Colonic mucosa (tissue), 4 donors: ENCODE results near the gene ZNF776. TPM values are rescaled to one million over a fixed set of nuclear protein-coding genes. Genes with fewer than 3 reads are reported as not detected.
A peak's percentile ranks its signal among the peaks of the same experiment; 100 is the strongest.

Source experiments
- DNase-seq: peaks from one replicate; pipeline ENCODE4 v3.0.0-alpha.2; 2020
- H3K27ac ChIP-seq: fragments of 200-600 bp; one replicate; pipeline ENCODE4 v1.8.0; 2021
- H3K27me3 ChIP-seq: fragments of 200-600 bp; one replicate; pipeline ENCODE4 v1.8.0; 2021
- H3K36me3 ChIP-seq: fragments of 200-600 bp; one replicate; pipeline ENCODE4 v1.8.0; 2021
- H3K4me1 ChIP-seq: fragments of 200-600 bp; one replicate; pipeline ENCODE4 v1.8.0; 2021; ENCODE audit warnings: mild to moderate bottlenecking
- H3K4me3 ChIP-seq: fragments of 200-600 bp; one replicate; pipeline ENCODE4 v1.8.0; 2021
- H3K9ac ChIP-seq, 2 donors: one replicate each; pipeline ENCODE4 v1.7.0; 2013; ENCODE audit warnings: control low read depth in 2 of 2, low read depth in 2 of 2, low read length in 2 of 2
- H3K9me3 ChIP-seq: fragments of 200-600 bp; one replicate; pipeline ENCODE4 v1.8.0; 2021
- CTCF ChIP-seq: fragments of 200-600 bp; IDR thresholded peaks from one replicate; pipeline ENCODE4 v1.8.0; 2022; ENCODE audit warnings: antibody characterized with exemption, mild to moderate bottlenecking
- intact Hi-C: fragments of 100-400 bp; cut with DNase I; formaldehyde crosslinking; loops from one replicate; pipeline ENCODE4 v1.14.1; 2022
- total RNA-seq, 2 donors: library from RNA; stranded (reverse); fragmentation: NEBNext Ultra II Directional in 1 of 2; extraction: Animal tissue kit (Norgen Biotek cat#: 25700) in 1 of 2; gene quantifications; one replicate each; pipeline ENCODE4 v1.2.1, GENCODE V29; 2021
- donor health status: healthy.
- donor health status: DM: no; HTN: no; CAD: no.
- donor health status: DM: no; HTN: no; CAD: no.

Gene ZNF776
- total RNA-seq, 2 donors from 2014 or later, result 13.5 to 14.5 TPM

GRCh38 chr19:57747472-57747807, 825 bp downstream of the ZNF776 start:
- DNase-seq, result no peak
- Histone ChIP-seq H3K4me1 (peaks cover 10% of the 10 kb centered on the region), H3K9me3 (no peaks in the 10 kb centered on the region), H3K4me3 (peak overlapping the region; percentile 88), H3K36me3 (peaks cover 13% of the 10 kb centered on the region), H3K9ac (peak overlapping the region; percentile 83 to 95), H3K27me3 (no peaks in the 10 kb centered on the region), H3K27ac (no peak overlapping the region)
- no peak for TF ChIP-seq CTCF
- intact Hi-C loops, result loop anchor here (10.0 kb wide), 1 partner anchor 407 kb away; the partner anchor contains the start of gene ZNF329

GRCh38 chr19:57748029-57748428, 1.4 kb downstream of the ZNF776 start:
- Histone ChIP-seq H3K27ac (no peak overlapping the region), H3K36me3 (peaks cover 19% of the 10 kb centered on the region), H3K4me1 (peaks cover 10% of the 10 kb centered on the region), H3K27me3 (no peaks in the 10 kb centered on the region), H3K9me3 (no peaks in the 10 kb centered on the region), H3K4me3 (no peak overlapping the region), H3K9ac (no peak overlapping the region)
- no peak for DNase-seq
- TF ChIP-seq CTCF, result no peak
- intact Hi-C loops, result loop anchor here (10.0 kb wide), 1 partner anchor 407 kb away; the partner anchor contains the start of gene ZNF329

GRCh38 chr19:57754091-57754673, 7.6 kb downstream of the ZNF776 start:
- H3K27me3 ChIP-seq, result no peaks in the 10 kb centered on the region
- H3K4me3 ChIP-seq, result no peak overlapping the region
- no peak for TF ChIP-seq CTCF
- DNase-seq, result no peak
- peaks cover 9% of the 10 kb centered on the region for H3K9me3 ChIP-seq
- H3K4me1 ChIP-seq, result no peaks in the 10 kb centered on the region
- intact Hi-C loops, result no loop called here
- H3K36me3 ChIP-seq, result peaks cover 27% of the 10 kb centered on the region
- no peak overlapping the region for H3K27ac ChIP-seq
- no peak overlapping the region for H3K9ac ChIP-seq

GRCh38 chr19:57755031-57755430, 8.4 kb downstream of the ZNF776 start:
- H3K36me3 ChIP-seq, result peaks cover 27% of the 10 kb centered on the region
- H3K4me1 ChIP-seq, result no peaks in the 10 kb centered on the region
- H3K27me3 ChIP-seq, result no peaks in the 10 kb centered on the region
- intact Hi-C loops, result no loop called here
- no peak for TF ChIP-seq CTCF
- H3K9ac ChIP-seq, result no peak overlapping the region
- DNase-seq, result no peak
- no peak overlapping the region for H3K4me3 ChIP-seq
- H3K27ac ChIP-seq, result no peak overlapping the region
- H3K9me3 ChIP-seq, result peaks cover 9% of the 10 kb centered on the region

GRCh38 chr19:57757941-57758340, 11.3 kb downstream of the ZNF776 start:
- intact Hi-C loops, result no loop called here
- peaks cover 9% of the 10 kb centered on the region for H3K9me3 ChIP-seq
- DNase-seq, result no peak

More at GRCh38 chr19:57757941-57758340, 11.3 kb downstream of the ZNF776 start:
- TF ChIP-seq CTCF, result no peak
- Histone ChIP-seq H3K4me1 (no peaks in the 10 kb centered on the region), H3K4me3 (no peak overlapping the region), H3K27ac (no peak overlapping the region), H3K9ac (no peak overlapping the region), H3K36me3 (peaks cover 9% of the 10 kb centered on the region), H3K27me3 (no peaks in the 10 kb centered on the region)
